GM12874 (cell line): ENCODE measurements around the gene VPS4B.

Experiments used
- CTCF ChIP-seq: IDR thresholded peaks from 2 replicates; pipeline ENCODE4 v1.5.1; 2011; ENCODE audit warnings: low read depth, mild to moderate bottlenecking, control low read depth, low read length, moderate library complexity; ENCODE audit not compliant: insufficient read depth

Gene VPS4B

GRCh38 chr18:63405986-63406385 lies 16.3 kb downstream of the VPS4B start:
- no peak for TF ChIP-seq CTCF

DNA sequence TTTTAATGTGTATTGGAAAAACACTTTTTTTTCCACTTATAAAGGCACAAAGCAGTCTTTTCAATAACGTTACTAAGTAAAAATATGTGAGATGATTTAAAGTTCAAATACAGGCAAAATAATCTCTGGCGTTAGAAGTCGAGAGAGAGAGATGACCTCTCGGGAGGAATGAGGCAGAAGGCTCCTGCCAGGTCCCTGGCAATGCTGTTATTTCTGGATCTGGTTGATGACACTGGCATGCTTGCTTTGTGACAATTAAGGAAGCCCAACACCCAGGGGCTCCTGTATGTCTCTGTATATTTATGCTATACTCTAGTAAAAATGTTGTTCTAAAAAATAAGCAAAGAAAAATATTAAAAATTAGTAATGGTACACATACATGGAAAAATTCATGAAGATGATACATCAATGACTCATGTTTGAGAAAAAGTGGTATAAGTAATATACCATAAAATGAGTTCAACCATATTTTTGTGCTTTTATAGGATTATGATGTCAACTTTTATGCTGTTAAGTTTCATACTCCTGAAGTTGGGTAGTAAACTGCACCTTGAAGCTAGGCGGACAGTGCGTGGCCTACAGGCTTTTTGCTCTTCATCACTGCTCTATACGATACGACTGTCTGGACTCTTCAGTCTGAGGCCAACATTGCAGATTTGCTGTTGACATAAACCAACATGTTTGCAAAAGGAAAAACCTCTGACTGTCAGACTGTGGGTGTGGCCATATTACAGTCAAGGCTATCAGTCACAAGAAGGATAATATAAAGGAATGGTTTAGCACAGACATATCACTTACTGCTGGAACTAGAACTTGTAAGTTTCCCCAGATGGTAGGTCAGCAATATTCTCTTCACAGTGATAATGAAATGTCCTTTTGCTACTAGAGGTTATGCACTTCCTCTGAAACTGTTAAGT lies 19.8 kb downstream of the VPS4B start:
- TF ChIP-seq CTCF: no peak

- TF ChIP-seq CTCF: no peak
Measured at GRCh38 chr18:63399300-63399699, 23.0 kb downstream of the VPS4B start.

DNA sequence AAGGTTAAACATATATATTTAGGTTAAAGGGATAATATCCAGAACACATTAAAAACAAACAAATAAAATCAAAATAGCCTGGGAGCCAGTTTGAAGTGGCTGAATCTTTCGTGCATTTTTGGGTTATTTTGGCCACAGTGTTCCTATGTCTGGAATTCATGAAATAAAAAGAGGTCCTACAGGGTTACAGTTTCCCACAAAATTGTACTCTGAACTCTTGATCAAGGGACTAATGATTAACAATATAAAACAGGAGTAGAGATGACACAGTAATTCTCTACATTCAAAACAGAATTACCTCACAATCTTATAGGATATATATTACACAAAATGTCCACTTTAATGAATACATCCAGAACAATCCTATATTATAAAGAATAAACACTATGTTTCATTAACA lies 24.9 kb downstream of the VPS4B start:
- TF ChIP-seq CTCF: no peak

DNA sequence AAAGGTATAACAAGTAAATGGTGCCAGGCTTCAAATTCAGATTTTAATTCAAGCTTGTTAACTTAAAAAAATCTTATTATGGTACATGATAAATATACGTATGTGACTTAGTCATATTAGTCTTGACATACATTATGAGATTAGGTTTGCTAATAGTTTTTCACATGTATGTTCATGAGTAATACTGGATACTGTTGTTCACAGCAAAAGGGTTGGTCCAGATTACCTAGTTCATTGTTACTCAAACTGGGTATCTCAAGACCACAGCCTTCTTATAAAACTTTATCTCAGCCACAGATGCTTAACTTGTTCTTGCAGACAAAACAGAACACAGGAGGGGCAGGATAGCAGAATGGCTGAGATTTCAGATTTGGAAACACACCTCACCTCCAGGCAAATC lies 26.8 kb downstream of the VPS4B start:
- no peak for TF ChIP-seq CTCF

DNA sequence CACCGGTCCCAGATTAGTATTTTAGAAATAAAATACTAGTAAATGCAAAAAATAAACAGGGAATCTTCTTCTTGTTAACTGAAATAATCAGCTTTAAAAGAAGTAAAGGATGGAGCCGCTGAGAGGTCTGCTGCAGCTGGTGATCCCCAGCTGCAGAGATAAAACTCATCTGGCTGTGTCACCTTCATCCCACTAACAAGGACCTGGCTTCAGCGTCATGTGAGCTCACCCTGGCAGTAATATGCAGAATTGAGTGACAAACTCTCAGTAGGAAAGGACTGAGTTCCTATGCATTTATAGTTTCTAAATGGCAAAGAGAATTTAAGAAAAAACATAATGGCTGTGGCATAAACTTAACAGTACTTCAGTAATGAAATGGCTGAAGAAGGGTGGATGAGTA lies 27.3 kb downstream of the VPS4B start:
- no peak for TF ChIP-seq CTCF

- TF ChIP-seq CTCF: no peak
Measured at GRCh38 chr18:63387861-63388260, 34.4 kb downstream of the VPS4B start.

- no peak for TF ChIP-seq CTCF
Measured at GRCh38 chr18:63382843-63383242, 39.4 kb downstream of the VPS4B start.
